ENCODE measurements around the gene OVOL1.
"Not testable (repeated sequence)": the region's sequence is repeated elsewhere in the genome, so short reads cannot be mapped to it uniquely, and the experiment has no call there.

Gene OVOL1

GRCh38 chr11:65786786-65787636 lies at the start of gene OVOL1:
TSS of gene OVOL1 (plus strand) at chr11:65787063. CDS start at chr11:65787374, 311 bp downstream.
- H3K4me1 Mint-ChIP-seq, result peaks cover 59% of the 10 kb centered on the region
- no peaks in the 10 kb centered on the region for H3K9me3 Mint-ChIP-seq
- peak; percentile 42 for DNase-seq
- peak within 1 kb of the TSS; percentile 59 for H3K4me3 Mint-ChIP-seq
- H3K27ac Mint-ChIP-seq, result no peak within 1 kb of the TSS
- peaks cover 2% of the 10 kb centered on the region for H3K36me3 Mint-ChIP-seq
- peaks cover 100% of the 10 kb centered on the region for H3K27me3 Mint-ChIP-seq
- CTCF ChIA-PET, result no interaction called here

GRCh38 chr11:65739022-65739421 lies 47.8 kb upstream of the OVOL1 start:
- Mint-ChIP-seq H3K36me3 (no peaks in the 10 kb centered on the region), H3K27ac (no peak overlapping the region), H3K9me3 (peaks cover 7% of the 10 kb centered on the region), H3K27me3 (peaks cover 47% of the 10 kb centered on the region), H3K4me3 (no peak overlapping the region), H3K4me1 (no peaks in the 10 kb centered on the region)
- no peak for DNase-seq
- CTCF ChIA-PET, result no interaction called here

GRCh38 chr11:65741185-65741584 lies 45.7 kb upstream of the OVOL1 start:
- H3K9me3 Mint-ChIP-seq, result peaks cover 7% of the 10 kb centered on the region
- H3K4me1 Mint-ChIP-seq, result no peaks in the 10 kb centered on the region
- CTCF ChIA-PET, result no interaction called here
- no peak overlapping the region for H3K4me3 Mint-ChIP-seq
- peaks cover 46% of the 10 kb centered on the region for H3K27me3 Mint-ChIP-seq
- no peak for DNase-seq
- no peaks in the 10 kb centered on the region for H3K36me3 Mint-ChIP-seq
- H3K27ac Mint-ChIP-seq, result no peak overlapping the region

GRCh38 chr11:65742353-65742752 lies 44.5 kb upstream of the OVOL1 start:
- H3K27ac Mint-ChIP-seq, result no peak overlapping the region
- no peaks in the 10 kb centered on the region for H3K4me1 Mint-ChIP-seq
- DNase-seq, result no peak
- no peaks in the 10 kb centered on the region for H3K36me3 Mint-ChIP-seq
- CTCF ChIA-PET, result no interaction called here
- H3K4me3 Mint-ChIP-seq, result no peak overlapping the region
- H3K9me3 Mint-ChIP-seq, result no peaks in the 10 kb centered on the region
- peaks cover 56% of the 10 kb centered on the region for H3K27me3 Mint-ChIP-seq

GRCh38 chr11:65743681-65744025 lies 43.2 kb upstream of the OVOL1 start:
- DNase-seq, result no peak
- Mint-ChIP-seq H3K36me3 (no peaks in the 10 kb centered on the region), H3K4me1 (no peaks in the 10 kb centered on the region), H3K9me3 (no peaks in the 10 kb centered on the region), H3K27ac (no peak overlapping the region), H3K27me3 (peaks cover 52% of the 10 kb centered on the region), H3K4me3 (no peak overlapping the region)
- CTCF ChIA-PET, result no interaction called here

- DNase-seq, result no peak
- CTCF ChIA-PET, result no interaction called here
- Mint-ChIP-seq H3K4me3 (no peak overlapping the region), H3K9me3 (no peaks in the 10 kb centered on the region), H3K27ac (no peak overlapping the region), H3K27me3 (peaks cover 52% of the 10 kb centered on the region), H3K36me3 (no peaks in the 10 kb centered on the region), H3K4me1 (no peaks in the 10 kb centered on the region)
Observed at GRCh38 chr11:65744026-65744698, 42.7 kb upstream of the OVOL1 start.

- Mint-ChIP-seq H3K36me3 (no peaks in the 10 kb centered on the region), H3K27me3 (peaks cover 57% of the 10 kb centered on the region), H3K4me1 (no peaks in the 10 kb centered on the region), H3K4me3 (no peak overlapping the region), H3K9me3 (no peaks in the 10 kb centered on the region), H3K27ac (no peak overlapping the region)
- DNase-seq, result no peak
- CTCF ChIA-PET, result no interaction called here
Observed at GRCh38 chr11:65744699-65745042, 42.2 kb upstream of the OVOL1 start.

GRCh38 chr11:65745049-65745448 lies 41.8 kb upstream of the OVOL1 start:
- H3K27ac Mint-ChIP-seq, result no peak overlapping the region
- H3K4me1 Mint-ChIP-seq, result no peaks in the 10 kb centered on the region
- DNase-seq, result no peak
- H3K9me3 Mint-ChIP-seq, result no peaks in the 10 kb centered on the region
- no peaks in the 10 kb centered on the region for H3K36me3 Mint-ChIP-seq
- no peak overlapping the region for H3K4me3 Mint-ChIP-seq
- CTCF ChIA-PET, result no interaction called here
- H3K27me3 Mint-ChIP-seq, result peaks cover 60% of the 10 kb centered on the region

GRCh38 chr11:65762169-65762568 lies 24.7 kb upstream of the OVOL1 start:
- H3K9me3 Mint-ChIP-seq, H3K36me3 Mint-ChIP-seq, H3K4me3 Mint-ChIP-seq, H3K4me1 Mint-ChIP-seq, H3K27ac Mint-ChIP-seq, DNase-seq: not testable (repeated sequence)
- CTCF ChIA-PET, result interaction anchor here (1.3 kb wide), 1 partner anchor 9 kb away, joined by 3 read pairs; no protein-coding TSS in a partner anchor
- peaks cover 26% of the 10 kb centered on the region for H3K27me3 Mint-ChIP-seq

- H3K4me3 Mint-ChIP-seq, H3K36me3 Mint-ChIP-seq, DNase-seq, CTCF ChIA-PET, H3K4me1 Mint-ChIP-seq, H3K9me3 Mint-ChIP-seq, H3K27ac Mint-ChIP-seq: not testable (repeated sequence)
- peaks cover 26% of the 10 kb centered on the region for H3K27me3 Mint-ChIP-seq
Observed at GRCh38 chr11:65762816-65763215, 24.0 kb upstream of the OVOL1 start.

- no peak overlapping the region for H3K4me3 Mint-ChIP-seq
- no peaks in the 10 kb centered on the region for H3K36me3 Mint-ChIP-seq
- H3K27ac Mint-ChIP-seq, result no peak overlapping the region
- no peak for DNase-seq
- H3K4me1 Mint-ChIP-seq, result no peaks in the 10 kb centered on the region
- CTCF ChIA-PET, result interaction anchor here (0.6 to 2.8 kb wide), 4 partner anchors 12 to 58 kb away, joined by 3 to 13 read pairs (median 4); no protein-coding TSS in a partner anchor
- peaks cover 16% of the 10 kb centered on the region for H3K27me3 Mint-ChIP-seq
- no peaks in the 10 kb centered on the region for H3K9me3 Mint-ChIP-seq
Observed at GRCh38 chr11:65764434-65764833, 22.4 kb upstream of the OVOL1 start.

GRCh38 chr11:65766535-65766934 lies 20.3 kb upstream of the OVOL1 start:
- CTCF ChIA-PET, result interaction anchor here (0.9 to 2.8 kb wide), 2 partner anchors 12 to 13 kb away, joined by 3 to 13 read pairs; no protein-coding TSS in a partner anchor
- DNase-seq, result no peak
- Mint-ChIP-seq H3K4me1 (peaks cover 3% of the 10 kb centered on the region), H3K4me3 (no peak overlapping the region), H3K9me3 (no peaks in the 10 kb centered on the region), H3K27me3 (peaks cover 9% of the 10 kb centered on the region), H3K27ac (no peak overlapping the region), H3K36me3 (no peaks in the 10 kb centered on the region)

GRCh38 chr11:65767406-65767805 lies 19.5 kb upstream of the OVOL1 start:
- no peak overlapping the region for H3K27ac Mint-ChIP-seq

GRCh38 chr11:65767806-65768205 lies 19.1 kb upstream of the OVOL1 start:
- H3K27me3 Mint-ChIP-seq, H3K4me3 Mint-ChIP-seq, H3K27ac Mint-ChIP-seq, DNase-seq, H3K4me1 Mint-ChIP-seq, H3K9me3 Mint-ChIP-seq, H3K36me3 Mint-ChIP-seq: not testable (repeated sequence)
- CTCF ChIA-PET, result interaction anchor here (1.7 kb wide), 1 partner anchor 56 kb away, joined by 4 read pairs; the partner anchor contains the start of gene KAT5

More at GRCh38 chr11:65767406-65767805, 19.5 kb upstream of the OVOL1 start:
- CTCF ChIA-PET, result interaction anchor here (1.7 to 2.8 kb wide), 2 partner anchors 11 to 56 kb away, joined by 4 to 13 read pairs; partner anchors contain the start of gene KAT5
- Mint-ChIP-seq H3K4me3 (no peak overlapping the region), H3K9me3 (no peaks in the 10 kb centered on the region), H3K27me3 (peaks cover 9% of the 10 kb centered on the region), H3K4me1 (peaks cover 3% of the 10 kb centered on the region), H3K36me3 (no peaks in the 10 kb centered on the region)
- DNase-seq, result no peak
